HFFc6 (cell line): Measurements from ENCODE around the gene HYPK. TPM values are rescaled to one million over a fixed set of nuclear protein-coding genes. Genes with fewer than 3 reads are reported as not detected.

ENCODE experiments used
- DNase-seq: peaks from one replicate; pipeline ENCODE4 v3.0.0-alpha.2; 2018
- H3K27ac Mint-ChIP-seq: 2 replicates; pipeline ENCODE4 v1.8.0; 2020; ENCODE audit warnings: mild to moderate bottlenecking, mixed read lengths
- H3K27me3 Mint-ChIP-seq: 2 replicates; pipeline ENCODE4 v1.8.0; 2021; ENCODE audit warnings: mild to moderate bottlenecking, moderate library complexity, mixed read lengths; ENCODE audit not compliant: insufficient read depth
- H3K36me3 Mint-ChIP-seq: 2 replicates; pipeline ENCODE4 v1.8.0; 2021; ENCODE audit warnings: low read depth, mixed read lengths
- H3K4me1 Mint-ChIP-seq: 2 replicates; pipeline ENCODE4 v1.8.0; 2020; ENCODE audit warnings: low read depth, mixed read lengths
- H3K4me3 Mint-ChIP-seq: 2 replicates; pipeline ENCODE4 v1.8.0; 2020; ENCODE audit warnings: mild to moderate bottlenecking, moderate library complexity, mixed read lengths
- H3K9me3 Mint-ChIP-seq: 2 replicates; pipeline ENCODE4 v1.8.0; 2020; ENCODE audit warnings: mild to moderate bottlenecking, mixed read lengths
- microRNA-seq: library from miRNA; unstranded; fragments of <30 nt; microRNA quantifications from one replicate; pipeline ENCODE4, GENCODE V29; 2019
- total RNA-seq, 6 experiments: library from RNA; stranded (reverse); fragmentation: NEBNext Ultra II Directional; extraction: Animal tissue kit (Norgen Biotek cat#: 25700); gene quantifications; 2 replicates in 1 of 6; 3 replicates in 5 of 6; pipeline ENCODE4 v1.2.3, GENCODE V29; 2021
- TF ChIP-seq, protein P1 (sequence below): fragments of 200-600 bp; sonication (generic); IDR thresholded peaks from 2 replicates; pipeline ENCODE4 v1.5.0; 2021; ENCODE audit warnings: antibody characterized with exemption, mild to moderate bottlenecking

HYPK gene
- total RNA-seq, 6 experiments from 2014 or later = 12.3 to 33.8 (median 19.3) TPM

GRCh38 chr15:43851251-43851650 is 50.9 kb downstream of the HYPK start:
- DNase-seq = no peak
- no peaks in the 10 kb centered on the region for H3K27me3 Mint-ChIP-seq
- no peak overlapping the region for H3K27ac Mint-ChIP-seq
- no peaks in the 10 kb centered on the region for H3K4me1 Mint-ChIP-seq
- no peaks in the 10 kb centered on the region for H3K9me3 Mint-ChIP-seq
- H3K36me3 Mint-ChIP-seq = peaks cover 8% of the 10 kb centered on the region; the same call in 1 of the 2 replicates
- TF ChIP-seq, protein P1, sequence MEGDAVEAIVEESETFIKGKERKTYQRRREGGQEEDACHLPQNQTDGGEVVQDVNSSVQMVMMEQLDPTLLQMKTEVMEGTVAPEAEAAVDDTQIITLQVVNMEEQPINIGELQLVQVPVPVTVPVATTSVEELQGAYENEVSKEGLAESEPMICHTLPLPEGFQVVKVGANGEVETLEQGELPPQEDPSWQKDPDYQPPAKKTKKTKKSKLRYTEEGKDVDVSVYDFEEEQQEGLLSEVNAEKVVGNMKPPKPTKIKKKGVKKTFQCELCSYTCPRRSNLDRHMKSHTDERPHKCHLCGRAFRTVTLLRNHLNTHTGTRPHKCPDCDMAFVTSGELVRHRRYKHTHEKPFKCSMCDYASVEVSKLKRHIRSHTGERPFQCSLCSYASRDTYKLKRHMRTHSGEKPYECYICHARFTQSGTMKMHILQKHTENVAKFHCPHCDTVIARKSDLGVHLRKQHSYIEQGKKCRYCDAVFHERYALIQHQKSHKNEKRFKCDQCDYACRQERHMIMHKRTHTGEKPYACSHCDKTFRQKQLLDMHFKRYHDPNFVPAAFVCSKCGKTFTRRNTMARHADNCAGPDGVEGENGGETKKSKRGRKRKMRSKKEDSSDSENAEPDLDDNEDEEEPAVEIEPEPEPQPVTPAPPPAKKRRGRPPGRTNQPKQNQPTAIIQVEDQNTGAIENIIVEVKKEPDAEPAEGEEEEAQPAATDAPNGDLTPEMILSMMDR = no peak
- no peak overlapping the region for H3K4me3 Mint-ChIP-seq

DNA sequence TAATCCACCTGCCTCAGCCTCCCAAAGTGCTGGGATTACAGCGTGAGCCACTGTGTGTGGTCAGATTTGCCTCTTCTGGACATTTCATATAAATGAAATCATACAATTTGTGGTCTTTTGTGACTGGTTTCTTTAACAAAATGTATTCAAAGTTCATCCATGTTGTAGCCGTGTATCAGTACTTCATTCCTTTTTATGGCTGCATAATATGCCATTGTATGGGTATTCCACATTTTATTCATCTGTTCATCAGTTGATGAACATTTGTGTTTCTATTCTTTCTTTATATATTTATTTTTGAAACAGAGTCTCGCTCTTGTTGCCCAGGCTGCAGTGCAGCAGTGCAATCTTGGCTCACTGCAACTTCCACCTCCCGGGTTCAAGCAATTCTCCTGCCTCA is 52.2 kb downstream of the HYPK start:
- TF ChIP-seq, protein P1 = no peak
- DNase-seq = no peak
- Mint-ChIP-seq H3K4me3 (no peak overlapping the region), H3K9me3 (no peaks in the 10 kb centered on the region), H3K27ac (no peak overlapping the region), H3K4me1 (no peaks in the 10 kb centered on the region), H3K27me3 (no peaks in the 10 kb centered on the region), H3K36me3 (peaks cover 8% of the 10 kb centered on the region; the same call in 1 of the 2 replicates)

Small RNAs within 50 kb of the gene (microRNA-seq; reads per million reads assigned to microRNA genes)
- gene MIR1282 = 5.4 reads per million

Other genes starting within 250 kb of the HYPK start
- 10 to 100 TPM; 16.3 to 23.3 (median 20.1) TPM for gene PPIP5K1, start 210.4 kb upstream of the HYPK start, total RNA-seq
- not detected for gene CKMT1B, start 206.6 kb upstream of the HYPK start, total RNA-seq
- not detected for gene STRC, start 181.8 kb upstream of the HYPK start, total RNA-seq
- gene CATSPER2, start 151.8 kb upstream of the HYPK start, total RNA-seq = 1 to 10 TPM in 2 of 6 experiments, under 1 TPM in 4; 0.38 to 2.6 (median 0.74) TPM
- not detected for gene CKMT1A, start 106.7 kb upstream of the HYPK start, total RNA-seq
- 100 to 1,000 TPM; 586 to 721 (median 660) TPM for gene PDIA3, start 54.2 kb upstream of the HYPK start, total RNA-seq
- 1 to 10 TPM in 4 of 6 experiments, under 1 TPM in 2; 0.91 to 1.5 (median 1.1) TPM for gene ELL3, start 23.6 kb upstream of the HYPK start, total RNA-seq
- gene SERF2, start 8.3 kb upstream of the HYPK start, total RNA-seq = 1,000 to 10,000 TPM in 5 of 6 experiments, 100 to 1,000 TPM in 1; 908 to 1,158 (median 1,046) TPM
- gene SERINC4, start 379 bp upstream of the HYPK start, total RNA-seq = under 1 TPM in 3 of 6 experiments, not detected in 3; 0.07 to 0.11 (median 0.09) TPM
- gene MFAP1, start 24.1 kb downstream of the HYPK start, total RNA-seq = 10 to 100 TPM; 25.3 to 30.4 (median 27.3) TPM
- gene WDR76, start 26.4 kb downstream of the HYPK start, total RNA-seq = 10 to 100 TPM in 5 of 6 experiments, 1 to 10 TPM in 1; 8.8 to 25.1 (median 20.5) TPM